PC-3 (cell line): ENCODE results near the gene PRPF6. TPM values are rescaled to one million over a fixed set of nuclear protein-coding genes. Genes with fewer than 3 reads are reported as not detected.

Experiments
- ATAC-seq: fragments of 200-7000 bp; cut with Tn5 transposase; 2 replicates; pipeline ENCODE4 v1.9.1; 2020; ENCODE audit warnings: mild to moderate bottlenecking, moderate library complexity
- BruUV-seq: library from RNA; stranded (reverse); fragments of 400-500 nt; replicated peaks from 2 replicates; lab custom pipeline; 2021; lab: Mats Ljungman, UMichigan
- CTCF ChIA-PET: fragments of 300-600 bp; sonication (Branson Sonifier 250); formaldehyde crosslinking; loops from one replicate; lab custom pipeline; 2022; ENCODE audit warnings: antibody characterized with exemption; lab: Charles Lee
- POLR2A ChIA-PET: fragments of 300-600 bp; sonication (Branson Sonifier 250); formaldehyde crosslinking; loops from one replicate; lab custom pipeline; 2022; ENCODE audit warnings: antibody characterized with exemption; ENCODE audit not compliant: unreplicated experiment; lab: Charles Lee
- DNase-seq: peaks from one replicate; pipeline ENCODE4 v3.0.0-alpha.2; 2015
- H2AFZ ChIP-seq: fragments of 300-600 bp; sonication (generic); 2 replicates; pipeline ENCODE4 v1.6.0; 2016; ENCODE audit warnings: antibody characterized with exemption, low read length
- H3F3A ChIP-seq: fragments of 300-600 bp; sonication (generic); one replicate; pipeline ENCODE4 v1.6.0; 2017; ENCODE audit warnings: antibody characterized with exemption, low read length, control low read depth, mild to moderate bottlenecking; ENCODE audit not compliant: unreplicated experiment
- H3K27ac ChIP-seq: fragments of 300-600 bp; sonication (generic); 2 replicates; pipeline ENCODE4 v1.5.1; 2016; ENCODE audit warnings: mild to moderate bottlenecking, low read length
- H3K27me3 ChIP-seq: fragments of 300-600 bp; sonication (generic); 2 replicates; pipeline ENCODE4 v1.6.1; 2016; ENCODE audit warnings: low read length, mixed read lengths
- H3K36me3 ChIP-seq: fragments of 300-600 bp; sonication (generic); 2 replicates; pipeline ENCODE4 v1.6.1; 2016; ENCODE audit warnings: low read depth, mixed run types, low read length, mixed read lengths
- H3K4me1 ChIP-seq: fragments of 300-600 bp; sonication (generic); 2 replicates; pipeline ENCODE4 v1.5.1; 2016; ENCODE audit warnings: low read length; ENCODE audit not compliant: insufficient read depth
- H3K4me2 ChIP-seq: fragments of 300-600 bp; sonication (generic); 2 replicates; pipeline ENCODE4 v1.6.0; 2016; ENCODE audit warnings: low read length
- H3K4me3 ChIP-seq: fragments of 300-600 bp; sonication (generic); 2 replicates; pipeline ENCODE4 v1.5.1; 2016; ENCODE audit warnings: mild to moderate bottlenecking, low read length, mixed read lengths
- H3K79me2 ChIP-seq: fragments of 300-600 bp; sonication (generic); 2 replicates; pipeline ENCODE4 v1.6.1; 2017; ENCODE audit warnings: low read length, mixed read lengths
- H3K9ac ChIP-seq: fragments of 300-600 bp; sonication (generic); 2 replicates; pipeline ENCODE4 v1.6.0; 2016; ENCODE audit warnings: mild to moderate bottlenecking, low read length
- H3K9me2 ChIP-seq: fragments of 300-600 bp; sonication (generic); replicated peaks from 2 replicates; pipeline ENCODE4 v1.6.1; 2016; ENCODE audit warnings: mixed run types, low read length, mixed read lengths
- H3K9me3 ChIP-seq: fragments of 300-600 bp; sonication (generic); 2 replicates; pipeline ENCODE4 v1.6.1; 2016; ENCODE audit warnings: low read length, mixed read lengths
- H4K20me1 ChIP-seq: fragments of 300-600 bp; sonication (generic); 2 replicates; pipeline ENCODE4 v1.6.1; 2016; ENCODE audit warnings: low read length, mixed read lengths
- EZH2 ChIP-seq: fragments of 300-600 bp; sonication (generic); IDR thresholded peaks from one replicate; pipeline ENCODE4 v1.6.1; 2017; ENCODE audit warnings: antibody characterized with exemption, mild to moderate bottlenecking, low read length; ENCODE audit not compliant: unreplicated experiment
- EZH2phosphoT487 ChIP-seq: fragments of 300-600 bp; sonication (generic); IDR thresholded peaks from 2 replicates; pipeline ENCODE4 v1.6.1; 2018; ENCODE audit warnings: mild to moderate bottlenecking, antibody characterized with exemption, low read length, borderline replicate concordance
- intact Hi-C: fragments of 100-400 bp; cut with micrococcal nuclease; formaldehyde crosslinking; loops from 2 replicates; pipeline ENCODE4 v1.9.0; 2023
- total RNA-seq: library from RNA; depleted of rRNA; stranded (reverse); fragments of >200 nt; gene quantifications from 2 replicates; pipeline ENCODE4 v1.2.3, GENCODE V29; 2014
- TF ChIP-seq, protein P1 (sequence below): fragments of 300-600 bp; sonication (generic); conservative IDR thresholded peaks from 2 replicates; pipeline ENCODE4 v1.5.1; 2017; ENCODE audit warnings: antibody characterized with exemption, low read depth, mild to moderate bottlenecking, low read length

The PRPF6 gene
- total RNA-seq, 1 experiment from 2014 or later: 67.1 TPM

DNA sequence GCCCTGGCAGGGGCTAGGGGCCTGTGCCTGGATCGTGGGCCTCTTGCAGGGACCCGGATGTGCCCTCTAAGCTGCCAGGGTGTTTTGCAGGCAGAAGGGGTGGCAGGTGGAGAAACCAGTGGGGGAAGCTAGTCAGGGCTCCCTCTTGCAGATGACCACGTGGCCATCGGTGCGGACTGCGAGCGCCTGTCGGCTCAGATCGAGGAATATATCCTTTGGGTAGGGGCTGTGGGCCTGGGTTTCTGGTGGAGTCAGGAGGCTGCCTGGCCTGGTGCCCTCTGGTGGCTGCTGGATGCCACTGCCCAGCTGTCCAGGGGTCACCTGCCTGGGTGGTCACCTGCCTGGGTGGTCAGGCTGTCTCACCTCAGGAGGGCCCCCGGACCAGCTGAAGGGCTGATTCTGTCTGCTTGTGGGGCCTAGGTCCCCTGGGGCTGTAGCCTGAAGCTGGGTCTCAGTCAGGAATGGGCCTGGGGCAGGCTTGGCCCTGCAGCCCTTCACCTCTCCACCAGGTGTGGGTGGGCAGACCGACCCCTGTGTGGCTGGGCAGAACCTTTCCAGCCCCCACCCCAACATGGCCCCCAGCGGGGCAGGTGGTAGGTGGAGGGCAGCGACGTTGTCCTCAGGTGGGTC, 88.8 kb downstream of the PRPF6 start:
- Histone ChIP-seq H3F3A (no peaks in the 10 kb centered on the region), H3K27me3 (no peaks in the 10 kb centered on the region), H3K9me3 (no peaks in the 10 kb centered on the region), H3K4me1 (peaks cover 18% of the 10 kb centered on the region), H3K4me2 (no peak overlapping the region), H2AFZ (no peak overlapping the region), H3K4me3 (no peak overlapping the region), H3K79me2 (no peaks in the 10 kb centered on the region), H3K9ac (no peak overlapping the region), H3K36me3 (no peaks in the 10 kb centered on the region), H3K9me2 (no peaks in the 10 kb centered on the region), H4K20me1 (no peaks in the 10 kb centered on the region), H3K27ac (no peak overlapping the region)
- no TSS peak for BruUV-seq
- intact Hi-C loops: no loop called here
- ChIA-PET POLR2A (no interaction called here), CTCF (interaction anchor here (1.2 kb wide), 1 partner anchor 14 kb away, joined by 4 read pairs; no protein-coding TSS in a partner anchor)
- ATAC-seq: peak; percentile 53
- TF ChIP-seq, protein P1, sequence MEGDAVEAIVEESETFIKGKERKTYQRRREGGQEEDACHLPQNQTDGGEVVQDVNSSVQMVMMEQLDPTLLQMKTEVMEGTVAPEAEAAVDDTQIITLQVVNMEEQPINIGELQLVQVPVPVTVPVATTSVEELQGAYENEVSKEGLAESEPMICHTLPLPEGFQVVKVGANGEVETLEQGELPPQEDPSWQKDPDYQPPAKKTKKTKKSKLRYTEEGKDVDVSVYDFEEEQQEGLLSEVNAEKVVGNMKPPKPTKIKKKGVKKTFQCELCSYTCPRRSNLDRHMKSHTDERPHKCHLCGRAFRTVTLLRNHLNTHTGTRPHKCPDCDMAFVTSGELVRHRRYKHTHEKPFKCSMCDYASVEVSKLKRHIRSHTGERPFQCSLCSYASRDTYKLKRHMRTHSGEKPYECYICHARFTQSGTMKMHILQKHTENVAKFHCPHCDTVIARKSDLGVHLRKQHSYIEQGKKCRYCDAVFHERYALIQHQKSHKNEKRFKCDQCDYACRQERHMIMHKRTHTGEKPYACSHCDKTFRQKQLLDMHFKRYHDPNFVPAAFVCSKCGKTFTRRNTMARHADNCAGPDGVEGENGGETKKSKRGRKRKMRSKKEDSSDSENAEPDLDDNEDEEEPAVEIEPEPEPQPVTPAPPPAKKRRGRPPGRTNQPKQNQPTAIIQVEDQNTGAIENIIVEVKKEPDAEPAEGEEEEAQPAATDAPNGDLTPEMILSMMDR: peak; percentile 92
- TF ChIP-seq EZH2phosphoT487 (no peak), EZH2 (no peak)
- DNase-seq: peak; percentile 48

DNA sequence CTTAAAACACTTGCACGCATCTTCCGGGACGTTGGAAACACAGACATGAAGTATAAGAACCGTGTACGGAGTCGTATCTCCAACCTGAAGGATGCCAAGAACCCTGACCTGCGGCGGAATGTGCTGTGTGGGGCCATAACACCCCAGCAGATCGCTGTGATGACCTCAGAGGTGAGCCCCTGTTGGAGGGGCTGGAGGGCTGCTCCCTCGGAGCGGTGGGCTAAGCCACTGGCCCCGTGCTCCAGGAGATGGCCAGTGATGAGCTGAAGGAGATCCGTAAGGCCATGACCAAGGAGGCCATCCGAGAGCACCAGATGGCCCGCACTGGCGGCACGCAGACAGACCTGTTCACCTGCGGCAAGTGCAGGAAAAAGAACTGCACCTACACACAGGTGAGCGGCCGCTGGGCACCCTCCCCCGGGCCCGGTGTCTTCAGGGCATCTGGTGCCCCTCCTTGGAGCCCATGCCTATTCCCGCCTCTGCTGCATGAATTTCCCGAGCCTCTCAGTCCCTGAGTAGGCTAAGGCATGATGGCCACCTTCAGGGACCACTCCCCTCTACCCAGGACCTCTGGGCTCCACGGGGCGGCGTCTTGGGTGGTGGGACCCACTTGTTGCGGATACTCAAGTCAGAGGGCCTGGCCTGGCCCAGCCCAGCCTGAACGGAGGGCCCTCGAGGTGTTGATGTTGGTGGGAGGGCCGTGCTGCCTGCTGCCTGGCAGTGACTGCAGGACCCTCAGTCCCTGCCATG, 89.5 kb downstream of the PRPF6 start:
- no peak overlapping the region for H3K4me2 ChIP-seq
- H3K9me3 ChIP-seq: no peaks in the 10 kb centered on the region
- TF ChIP-seq, protein P1: no peak
- TF ChIP-seq EZH2phosphoT487 (no peak), EZH2 (no peak)
- H3K4me1 ChIP-seq: peaks cover 11% of the 10 kb centered on the region
- H2AFZ ChIP-seq: no peak overlapping the region
- no peaks in the 10 kb centered on the region for H3K79me2 ChIP-seq
- DNase-seq (no peak), ATAC-seq (no peak)
- H3K27ac ChIP-seq: no peak overlapping the region
- H3K4me3 ChIP-seq: no peak overlapping the region
- ChIA-PET CTCF (interaction anchor here (1.2 kb wide), 1 partner anchor 13 kb away, joined by 4 read pairs; no protein-coding TSS in a partner anchor), POLR2A (no interaction called here)
- no peaks in the 10 kb centered on the region for H4K20me1 ChIP-seq
- no peaks in the 10 kb centered on the region for H3K9me2 ChIP-seq
- no TSS peak for BruUV-seq
- H3K27me3 ChIP-seq: no peaks in the 10 kb centered on the region
- H3K9ac ChIP-seq: no peak overlapping the region
- intact Hi-C loops: no loop called here
- no peaks in the 10 kb centered on the region for H3K36me3 ChIP-seq
- H3F3A ChIP-seq: no peaks in the 10 kb centered on the region
